NCI-H1436 (cell line): ENCODE measurements around the gene BNIP3.
"Not testable (repeated sequence)": the region's sequence is repeated elsewhere in the genome, so short reads cannot be mapped to it uniquely, and the experiment has no call there.

ENCODE experiments used
- DNase-seq: peaks from one replicate; lab custom pipeline; 2025; lab: John Stamatoyannopoulos, UW

BNIP3 gene

DNA sequence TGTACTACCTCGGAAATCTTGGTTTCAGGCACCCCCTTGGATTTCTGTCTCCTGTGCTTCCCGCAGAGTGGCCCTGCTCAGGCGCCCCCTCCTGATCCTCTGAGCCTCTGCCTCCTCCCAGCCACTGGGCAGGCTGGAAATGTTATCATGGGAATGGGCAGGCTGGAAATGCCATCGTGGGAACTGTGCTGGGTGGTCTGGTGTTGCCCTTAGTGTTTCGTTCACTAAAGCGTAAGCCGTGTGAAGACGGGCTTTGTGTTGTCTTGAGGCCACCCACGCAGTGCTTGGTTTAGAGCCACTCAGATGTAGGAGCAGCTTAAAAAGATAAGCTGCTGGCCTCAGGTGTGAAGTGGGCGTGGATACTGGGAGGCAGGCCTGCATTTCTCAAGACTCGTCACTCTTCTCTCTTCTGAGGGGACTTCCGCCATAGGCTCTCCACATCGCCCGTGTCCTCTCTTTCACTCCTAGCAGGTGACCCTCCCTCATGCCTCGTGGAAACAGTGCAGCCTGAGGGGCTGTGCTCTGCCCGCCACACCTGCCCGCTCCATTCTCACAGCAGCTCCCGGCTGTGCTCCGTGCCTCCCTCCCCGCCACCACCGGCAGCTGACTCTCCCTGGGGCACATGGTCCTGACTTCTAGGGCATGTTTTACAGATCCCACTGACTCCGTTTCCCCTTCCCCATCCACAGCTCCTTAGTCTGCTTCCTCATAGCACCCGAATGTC, 52.4 kb downstream of the BNIP3 start:
- no peak for DNase-seq

- DNase-seq = no peak
These were observed 53.3 kb downstream of the BNIP3 start for GRCh38 chr10:131928248-131929095.

- no peak for DNase-seq
These were observed 54.8 kb downstream of the BNIP3 start for GRCh38 chr10:131926743-131927595.

- DNase-seq = no peak
These were observed 55.5 kb downstream of the BNIP3 start for GRCh38 chr10:131926253-131926652.

- no peak for DNase-seq
These were observed 56.0 kb downstream of the BNIP3 start for GRCh38 chr10:131925716-131926115.

- no peak for DNase-seq
These were observed 56.6 kb downstream of the BNIP3 start for GRCh38 chr10:131925011-131925649.

DNA sequence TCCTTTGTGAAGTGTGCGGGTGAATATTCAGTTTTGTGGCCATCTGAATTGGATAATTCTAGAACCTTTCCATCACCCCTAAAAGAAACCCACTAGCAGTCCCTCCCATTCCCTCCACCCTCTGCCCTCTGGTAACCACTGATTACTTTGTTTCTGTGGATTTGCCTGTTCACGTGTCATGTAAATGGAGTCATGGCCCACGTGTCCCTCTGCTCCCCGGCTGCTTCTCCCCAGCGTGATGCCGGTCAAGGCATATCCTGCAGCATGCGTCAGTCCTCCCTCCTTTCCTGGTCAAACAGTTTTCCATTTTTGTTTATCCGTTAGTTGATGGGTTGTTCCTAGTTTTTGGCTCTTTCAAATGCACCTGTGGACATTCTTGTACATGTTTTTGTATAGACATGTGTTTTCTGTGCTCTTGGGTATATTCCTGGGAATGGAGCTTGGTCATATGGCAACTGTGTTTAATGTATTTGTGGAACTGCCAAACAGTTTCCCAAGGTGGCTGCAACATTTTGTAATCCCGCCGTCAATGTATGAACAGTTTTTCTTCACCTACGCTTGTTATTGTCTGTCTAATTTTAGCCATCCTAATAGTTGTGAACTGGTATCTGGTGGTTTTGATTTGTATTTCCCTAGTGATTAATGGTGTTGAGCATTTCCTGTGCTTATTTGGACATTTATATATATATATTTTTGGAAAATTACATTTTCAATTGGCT, 58.5 kb downstream of the BNIP3 start:
- DNase-seq = no peak

GRCh38 chr10:131921184-131921583, 60.5 kb downstream of the BNIP3 start:
- DNase-seq = no peak

GRCh38 chr10:131920693-131921092, 61.0 kb downstream of the BNIP3 start:
- no peak for DNase-seq

DNA sequence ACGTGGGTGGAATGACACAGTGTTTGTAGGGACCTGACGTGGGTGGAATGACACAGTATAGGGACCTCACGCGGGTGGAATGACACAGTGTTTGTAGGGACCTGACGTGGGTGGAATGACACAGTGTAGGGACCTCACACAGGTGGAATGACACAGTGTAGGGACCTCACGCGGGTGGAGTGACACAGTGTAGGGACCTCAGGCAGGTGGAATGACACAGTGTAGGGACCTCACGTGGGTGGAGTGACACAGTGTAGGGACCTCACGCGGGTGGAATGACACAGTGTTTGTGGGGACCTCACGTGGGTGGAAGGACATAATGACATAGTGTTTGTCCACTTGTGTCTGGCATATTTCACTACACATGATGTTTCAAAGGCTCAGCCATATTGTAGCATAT, 61.6 kb downstream of the BNIP3 start:
- no peak for DNase-seq

DNA sequence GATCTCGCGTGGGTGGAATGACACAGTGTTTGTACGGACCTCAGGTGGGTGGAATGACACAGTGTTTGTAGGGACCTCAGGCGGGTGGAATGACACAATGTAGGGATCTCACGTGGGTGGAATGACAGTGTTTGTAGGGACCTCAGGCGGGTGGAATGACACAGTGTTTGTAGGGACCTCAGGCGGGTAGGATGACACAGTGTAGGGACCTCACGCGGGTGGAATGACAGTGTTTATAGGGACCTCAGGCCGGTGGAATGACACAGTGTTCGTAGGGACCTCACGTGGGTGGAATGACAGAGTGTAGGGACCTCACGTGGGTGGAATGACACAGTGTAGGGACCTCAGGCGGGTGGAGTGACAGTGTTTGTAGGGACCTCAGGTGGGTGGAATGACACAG, 62.3 kb downstream of the BNIP3 start:
- not testable (repeated sequence) for DNase-seq
